ENCODE results near the gene ANKS1A.

Gene ANKS1A

DNA sequence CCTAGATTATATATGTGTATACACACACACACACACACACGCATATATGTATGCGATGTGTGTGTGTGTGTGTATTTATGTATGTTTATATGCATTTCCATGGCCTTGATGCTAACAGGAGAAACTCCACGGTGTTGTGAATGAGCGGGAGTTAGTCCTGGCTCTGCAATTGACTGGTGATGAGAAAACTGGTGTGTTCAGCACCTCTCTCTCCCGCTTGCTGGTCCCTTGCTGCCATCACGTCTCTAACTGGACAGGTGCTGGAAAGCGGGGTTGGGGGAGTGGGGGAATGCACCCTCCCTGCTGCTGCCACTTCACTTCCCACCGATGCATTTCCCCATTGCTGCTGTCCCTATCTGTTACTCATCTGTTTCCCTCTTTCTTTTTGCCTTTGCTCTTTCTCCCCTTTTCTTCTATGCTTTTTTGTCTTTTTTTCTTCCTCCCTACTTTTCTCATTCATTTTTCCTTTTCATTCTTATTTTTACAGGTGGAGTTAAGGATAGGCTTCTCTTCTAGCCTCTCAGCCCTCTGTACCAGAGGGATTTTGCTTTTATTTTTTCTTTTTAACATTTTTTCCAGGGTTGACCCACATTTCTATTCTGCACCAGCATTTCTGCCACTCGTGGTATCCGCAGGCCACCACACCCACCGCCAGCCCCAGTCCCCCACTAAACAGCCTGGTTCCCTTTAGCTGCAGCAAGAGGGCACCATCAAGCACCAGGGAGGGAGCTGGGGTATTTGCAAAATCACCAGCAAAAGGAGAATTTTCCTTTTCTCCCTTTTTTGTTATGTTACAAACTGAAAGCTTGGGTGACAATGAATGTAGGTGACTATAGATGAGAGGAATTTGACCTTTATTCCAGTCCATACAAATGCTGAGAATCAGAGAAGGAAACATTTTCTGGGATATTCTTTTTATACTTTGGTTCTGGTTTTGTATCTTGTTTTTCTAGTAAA, 136.5 kb downstream of the ANKS1A start:
- DNase-seq (ENCODE audit: low read depth), result no peak

- DNase-seq (ENCODE audit: low read depth), result no peak
Observed at GRCh38 chr6:35026434-35027222, 137.6 kb downstream of the ANKS1A start.

- DNase-seq (ENCODE audit: low read depth), result no peak
Observed at GRCh38 chr6:35027807-35028206, 138.8 kb downstream of the ANKS1A start.

DNA sequence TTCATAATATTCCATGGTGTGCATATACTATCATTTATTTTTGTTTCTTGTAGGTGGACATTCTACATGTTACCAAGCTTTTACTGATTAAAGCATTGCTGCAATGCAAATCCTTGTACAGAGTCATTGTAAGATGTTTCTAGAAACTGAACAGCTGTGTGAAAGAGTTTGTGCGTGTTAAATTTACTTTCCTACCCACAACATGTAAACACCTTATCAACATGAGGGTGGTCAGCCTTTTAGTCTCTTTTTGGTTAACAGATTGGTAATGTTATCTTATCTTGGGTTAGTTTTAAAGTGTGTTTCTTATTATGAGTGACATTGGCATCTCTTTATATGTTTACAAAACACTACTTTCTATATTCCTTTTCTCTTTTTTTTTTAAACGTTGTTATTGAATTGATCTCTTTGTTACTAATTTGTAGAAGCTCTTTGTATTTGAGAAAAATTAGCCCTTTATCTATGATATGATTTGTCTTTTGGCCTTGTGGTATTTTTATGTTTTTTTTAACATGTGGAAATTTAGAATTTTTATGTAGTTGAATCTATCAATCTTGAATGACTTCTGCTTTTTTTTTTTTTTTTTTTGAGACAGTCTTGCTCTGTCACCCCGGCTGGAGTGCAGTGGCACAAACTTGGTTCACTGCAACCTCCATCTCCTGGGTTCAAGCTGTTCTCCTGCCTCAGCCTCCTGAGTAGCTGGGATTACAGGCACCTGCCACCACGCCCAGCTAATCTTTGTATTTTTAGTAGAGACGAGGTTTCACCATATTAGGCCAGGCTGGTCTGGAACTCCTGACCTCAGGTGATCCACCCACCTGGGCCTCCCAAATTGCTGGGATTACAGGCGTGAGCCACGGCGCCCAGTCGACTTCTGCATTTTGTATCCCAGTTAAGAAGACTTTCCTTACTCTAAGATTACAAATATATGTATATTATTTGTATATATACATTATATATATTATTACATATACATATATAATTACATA, 140.0 kb downstream of the ANKS1A start:
- no peak for DNase-seq (ENCODE audit: low read depth)

- no peak for DNase-seq (ENCODE audit: low read depth)
Observed at GRCh38 chr6:35030099-35030498, 141.0 kb downstream of the ANKS1A start.

DNA sequence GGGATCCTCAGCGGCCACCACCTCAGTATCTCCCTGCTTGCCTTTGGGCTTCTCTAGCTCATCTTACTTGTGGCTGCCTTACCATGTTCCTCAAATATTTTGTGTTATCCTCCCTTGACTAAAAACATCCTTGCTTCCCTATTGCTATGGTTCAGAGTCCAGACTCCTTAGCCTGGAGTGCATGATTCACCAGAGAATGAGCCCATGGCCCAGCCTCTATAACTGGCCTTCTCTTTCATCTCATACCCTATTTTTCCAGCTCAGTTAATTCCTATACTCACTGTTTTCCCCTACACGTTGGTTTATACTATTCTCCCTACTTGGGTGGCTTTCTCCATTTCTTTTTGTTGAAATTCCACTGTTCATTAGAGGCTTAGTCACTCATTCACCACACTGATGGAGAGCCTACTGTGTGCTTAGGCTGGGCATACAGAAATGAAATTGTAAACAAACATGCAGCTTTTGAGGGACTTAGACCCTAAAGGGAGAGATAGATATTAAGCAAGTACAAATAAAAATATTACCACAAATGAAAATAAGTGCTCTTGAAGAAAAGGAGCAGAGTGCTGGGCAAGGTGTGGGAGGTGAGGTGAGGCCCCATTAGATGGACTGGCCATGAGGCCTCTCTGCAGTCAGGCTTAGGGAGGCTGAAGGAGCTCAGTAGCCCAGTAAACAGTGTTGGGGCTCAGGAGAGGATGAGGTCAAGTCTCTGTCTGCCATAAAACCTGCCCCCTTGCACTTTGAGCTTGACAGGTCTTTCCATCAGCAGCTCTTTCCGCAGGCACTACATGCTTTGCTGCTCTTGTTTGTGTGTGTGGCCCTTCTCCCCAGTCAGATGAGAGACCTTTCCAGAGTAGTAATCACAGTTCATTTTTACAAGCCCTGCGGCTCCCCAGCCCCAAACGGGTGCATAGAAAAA, 142.8 kb downstream of the ANKS1A start:
- DNase-seq (ENCODE audit: low read depth), result no peak

- DNase-seq (ENCODE audit: low read depth), result no peak
Observed at GRCh38 chr6:35033683-35034082, 144.6 kb downstream of the ANKS1A start.

DNA sequence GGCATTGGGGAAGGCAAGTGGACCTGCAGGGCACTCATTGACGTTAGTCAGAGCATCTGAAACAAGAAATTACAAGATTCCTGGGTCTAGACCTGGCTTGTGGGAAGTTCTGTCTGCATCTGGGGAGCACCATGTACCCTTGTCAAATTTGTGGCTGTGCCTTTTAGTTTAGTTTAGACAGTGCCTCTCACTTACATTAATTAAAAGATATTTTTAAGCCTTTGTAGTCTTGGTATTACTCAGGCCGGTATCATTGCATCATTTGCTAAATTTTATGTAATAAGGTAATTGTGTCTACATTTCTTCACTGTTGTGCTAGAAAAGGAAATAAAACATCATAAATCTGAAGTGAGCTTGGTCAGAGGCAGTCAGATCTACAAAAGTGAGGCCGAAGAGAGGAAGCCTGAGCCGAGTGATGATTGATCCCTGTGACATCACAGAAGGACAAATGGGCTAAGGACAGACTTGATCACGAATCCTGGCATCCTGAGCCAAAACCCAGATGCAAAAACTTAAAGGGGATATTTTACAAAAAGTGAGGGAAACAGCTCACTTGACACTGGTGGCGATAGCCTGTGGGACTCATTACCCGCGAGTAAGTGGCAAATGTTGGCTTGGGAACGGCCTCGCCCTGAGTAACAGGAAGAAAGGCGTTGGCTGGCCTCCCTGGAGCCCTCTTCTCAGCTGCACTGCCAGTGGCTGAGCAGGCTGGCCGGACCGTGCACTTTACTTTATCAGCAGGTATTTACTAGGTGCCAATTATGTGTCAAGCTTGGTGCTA, 145.5 kb downstream of the ANKS1A start:
- no peak for DNase-seq (ENCODE audit: low read depth)

DNA sequence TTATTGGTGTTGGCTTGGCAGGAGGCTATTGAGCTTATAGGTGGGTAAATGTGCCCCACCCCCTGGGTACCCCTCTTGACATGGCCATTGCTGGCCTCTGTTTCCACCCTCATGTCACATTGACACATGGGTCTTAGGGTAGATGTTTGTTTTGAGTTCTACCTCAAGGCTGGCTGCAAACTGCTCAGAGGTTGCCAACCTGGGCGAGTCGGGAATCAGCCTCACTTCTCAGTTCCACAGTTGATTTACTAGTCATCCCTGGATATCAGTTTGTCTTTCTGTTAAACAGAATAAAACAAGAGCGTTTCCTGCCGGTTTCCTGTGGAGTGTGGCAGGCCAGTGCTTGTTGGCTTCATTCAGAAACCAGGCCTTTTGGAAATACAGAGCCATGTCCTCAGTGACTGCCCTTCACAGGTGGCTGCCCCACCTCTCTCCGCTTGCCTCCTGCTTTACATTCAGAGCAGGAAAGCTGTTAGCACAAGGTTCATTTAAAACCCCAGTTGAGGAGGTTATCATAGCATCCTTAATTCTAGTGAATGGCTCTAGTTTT, 146.5 kb downstream of the ANKS1A start:
- DNase-seq (ENCODE audit: low read depth), result no peak

DNA sequence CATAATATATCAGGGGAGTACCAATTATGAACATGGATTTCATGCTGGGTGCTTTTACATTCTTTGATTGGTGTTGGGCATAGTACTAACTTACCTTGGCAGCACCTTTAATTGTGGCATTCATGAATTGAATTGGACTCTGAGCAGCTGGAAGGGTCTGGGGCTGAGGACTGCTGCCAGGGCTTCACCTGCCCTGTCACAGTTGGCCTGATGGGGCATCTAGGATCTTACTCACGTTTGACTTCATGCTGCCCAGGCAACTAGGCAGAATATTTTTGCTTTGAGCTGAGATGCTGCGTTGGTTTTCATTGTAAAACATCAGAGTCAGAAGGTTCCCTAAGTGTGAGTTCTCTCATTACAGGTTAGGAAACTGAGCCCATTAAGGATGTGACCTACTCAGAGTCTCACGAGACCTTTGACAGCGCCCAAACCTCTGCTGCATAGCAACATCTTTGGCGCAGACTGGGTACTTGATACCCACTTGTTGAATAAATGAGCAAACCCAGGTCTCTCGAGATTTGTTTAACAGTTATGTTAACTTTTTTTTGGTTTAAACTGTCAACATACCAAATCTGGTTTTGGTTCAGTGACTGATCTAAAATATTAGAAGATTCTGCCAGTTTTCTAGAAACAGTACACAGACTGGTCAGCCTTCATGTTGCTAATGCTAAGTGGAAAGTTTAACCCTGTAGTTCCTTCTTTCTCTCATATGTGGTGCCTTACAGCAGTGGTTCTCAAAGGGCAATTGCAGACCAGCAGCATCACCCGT, 147.2 kb downstream of the ANKS1A start:
- DNase-seq (ENCODE audit: low read depth), result no peak

- no peak for DNase-seq (ENCODE audit: low read depth)
Observed at GRCh38 chr6:35036828-35037663, 148.0 kb downstream of the ANKS1A start.

GRCh38 chr6:35037664-35038038, 148.6 kb downstream of the ANKS1A start:
- DNase-seq (ENCODE audit: low read depth), result no peak

- DNase-seq (ENCODE audit: low read depth), result no peak
Observed at GRCh38 chr6:35038076-35038475, 149.0 kb downstream of the ANKS1A start.

GRCh38 chr6:35040398-35040797, 151.3 kb downstream of the ANKS1A start:
- no peak for DNase-seq (ENCODE audit: low read depth)

- DNase-seq (ENCODE audit: low read depth), result no peak
Observed at GRCh38 chr6:35041086-35041861, 152.2 kb downstream of the ANKS1A start.

GRCh38 chr6:35042031-35042815, 153.2 kb downstream of the ANKS1A start:
- no peak for DNase-seq (ENCODE audit: low read depth)
